Activated gamma-delta T cell treated with anti-CD3 and anti-CD28 coated beads, Interleukin-2, amount 50 U/mL, for 16 hours (primary cell): ENCODE measurements around the gene LACRT.
A peak's percentile ranks its signal among the peaks of the same experiment; 100 is the strongest.
"Not testable (repeated sequence)": the region's sequence is repeated elsewhere in the genome, so short reads cannot be mapped to it uniquely, and the experiment has no call there.

Experiments used
- DNase-seq: peaks from one replicate; pipeline ENCODE4 v3.0.0-alpha.2; 2020; ENCODE audit warnings: low read depth

The LACRT gene

GRCh38 chr12:54634795-54635194, at the start of gene LACRT:
Gene LACRT, minus strand, starts transcription at chr12:54634895. Its CDS starts 54 bp downstream, at chr12:54634841.
- no peak for DNase-seq

GRCh38 chr12:54683398-54683797, 48.7 kb upstream of the LACRT start:
- DNase-seq, result no peak

GRCh38 chr12:54682674-54683073, 48.0 kb upstream of the LACRT start:
- DNase-seq, result no peak

- no peak for DNase-seq
Observed at GRCh38 chr12:54680374-54680773, 45.7 kb upstream of the LACRT start.

GRCh38 chr12:54678131-54678530, 43.4 kb upstream of the LACRT start:
- DNase-seq, result no peak

- DNase-seq, result no peak
Observed at GRCh38 chr12:54667945-54668344, 33.2 kb upstream of the LACRT start.

- no peak for DNase-seq
Observed at GRCh38 chr12:54666008-54666407, 31.3 kb upstream of the LACRT start.

- DNase-seq, result not testable (repeated sequence)
Observed at GRCh38 chr12:54665022-54665635, 30.4 kb upstream of the LACRT start.

- no peak for DNase-seq
Observed at GRCh38 chr12:54663603-54664002, 28.9 kb upstream of the LACRT start.

- DNase-seq, result no peak
Observed at GRCh38 chr12:54662026-54662425, 27.3 kb upstream of the LACRT start.

GRCh38 chr12:54661048-54661447, 26.4 kb upstream of the LACRT start:
- DNase-seq, result no peak

GRCh38 chr12:54660320-54660962, 25.7 kb upstream of the LACRT start:
- no peak for DNase-seq

GRCh38 chr12:54658306-54659264, 23.9 kb upstream of the LACRT start:
- DNase-seq, result peak; percentile 7

- DNase-seq, result no peak
Observed at GRCh38 chr12:54657105-54657607, 22.5 kb upstream of the LACRT start.

GRCh38 chr12:54654926-54655325, 20.2 kb upstream of the LACRT start:
- DNase-seq, result no peak

GRCh38 chr12:54653025-54653424, 18.3 kb upstream of the LACRT start:
- DNase-seq, result no peak

GRCh38 chr12:54650889-54651288, 16.2 kb upstream of the LACRT start:
- DNase-seq, result no peak

GRCh38 chr12:54650409-54650808, 15.7 kb upstream of the LACRT start:
- DNase-seq, result no peak

GRCh38 chr12:54649825-54650224, 15.1 kb upstream of the LACRT start:
- no peak for DNase-seq

- no peak for DNase-seq
Observed at GRCh38 chr12:54648265-54648664, 13.6 kb upstream of the LACRT start, which contains the start of gene DCD. Gene DCD, minus strand, starts transcription at chr12:54648365. Its CDS starts 62 bp downstream, at chr12:54648303.

- DNase-seq, result no peak
Observed at GRCh38 chr12:54641554-54641953, 6.9 kb upstream of the LACRT start.

GRCh38 chr12:54641089-54641488, 6.4 kb upstream of the LACRT start:
- no peak for DNase-seq
